Right lobe of liver (tissue), 6 donors: ENCODE measurements around the gene SENP7. TPM values are rescaled to one million over a fixed set of nuclear protein-coding genes. Genes with fewer than 3 reads are reported as not detected.

Experiments used
- ATAC-seq, 4 donors: fragments of 200-7000 bp; cut with Tn5 transposase; one replicate each; pipeline ENCODE4 v1.9.1; 2020; ENCODE audit warnings: mild to moderate bottlenecking in 4 of 4, moderate library complexity in 4 of 4
- DNase-seq, 3 donors: peaks; one replicate each; pipeline ENCODE4 v3.0.0-alpha.2; 2020
- H3K27ac ChIP-seq, 3 donors: fragments of 200-600 bp; one replicate each; pipeline ENCODE4 v1.8.0; 2022
- H3K27me3 ChIP-seq, 2 donors: fragments of 200-600 bp; one replicate each; pipeline ENCODE4 v1.8.0; 2022
- H3K36me3 ChIP-seq, 4 donors: fragments of 200-600 bp; sonication (generic) in 1 of 4; one replicate each; pipeline versions ENCODE4 v1.5.1 to v1.8.0; 2017 to 2022; ENCODE audit warnings: control low read depth in 1 of 4
- H3K4me1 ChIP-seq, 4 donors: fragments of 200-600 bp; sonication (generic) in 1 of 4; one replicate each; pipeline versions ENCODE4 v1.5.1 to v1.8.0; 2017 to 2022; ENCODE audit warnings: control low read depth in 1 of 4
- H3K4me3 ChIP-seq, 3 donors: fragments of 200-600 bp; one replicate each; pipeline ENCODE4 v1.8.0; 2022
- H3K9me3 ChIP-seq, 4 donors: fragments of 200-600 bp; sonication (generic) in 1 of 4; one replicate each; pipeline versions ENCODE4 v1.5.1 to v1.8.0; 2017 to 2022; ENCODE audit warnings: control low read depth in 1 of 4
- CTCF ChIP-seq, 4 donors: fragments of 200-600 bp in 3 of 4; fragments of 450-650 bp in 1 of 4; IDR thresholded peaks; one replicate each; pipeline versions ENCODE4 v1.5.1 to v1.8.0; 2016 to 2022; ENCODE audit warnings: antibody characterized with exemption in 4 of 4, mild to moderate bottlenecking in 2 of 4
- POLR2A ChIP-seq: fragments of 450-650 bp; IDR thresholded peaks from one replicate; pipeline ENCODE4 v1.6.1; 2017; ENCODE audit warnings: antibody characterized with exemption, mild to moderate bottlenecking
- WGBS: methylation state at CpG from one replicate; pipeline ENCODE4 v1.1.6; 2018; ENCODE audit warnings: low coverage, low lambda C conversion rate; ENCODE audit not compliant: insufficient coverage; ENCODE audit errors: missing lambda C conversion rate; 5-methylcytosine and 5-hydroxymethylcytosine counted together
- intact Hi-C, 2 donors: fragments of 100-400 bp; cut with DNase I; formaldehyde crosslinking; loops; one replicate each; pipeline versions ENCODE4 v1.11.2 to v1.14.1; 2022
- total RNA-seq, 6 experiments: library from RNA; depleted of rRNA in 2 of 6; stranded (reverse); fragments of >200 nt in 2 of 6; fragmentation: NEBNext Ultra II Directional in 3 of 6; extraction: Animal tissue kit (Norgen Biotek cat#: 25700) in 3 of 6; gene quantifications; one replicate each; pipeline versions ENCODE4 v1.1.0 to v1.2.4, GENCODE V29; 2016 to 2023
- donor health status: DM: no; HTN: yes; CAD: no.
- donor health status: DM: no; HTN: no; CAD: no.
- donor health status: DM: no; HTN: no; CAD: no.
- donor health status: DM: no; HTN: yes; CAD: no.
- donor health status: DM: no; HTN: yes; CAD: no.

Gene SENP7
- total RNA-seq, 6 experiments from 2014 or later = 3.8 to 7.2 (median 5.7) TPM

GRCh38 chr3:101377209-101377608, 135.8 kb downstream of the SENP7 start:
- 68% methylated on average over 4 of the region's 4 CpGs for WGBS
- Histone ChIP-seq H3K4me3 (no peak overlapping the region), H3K27ac (no peak overlapping the region), H3K4me1 (no peaks in the 10 kb centered on the region), H3K36me3 (no peaks in the 10 kb centered on the region), H3K9me3 (no peaks in the 10 kb centered on the region), H3K27me3 (no peaks in the 10 kb centered on the region)
- ATAC-seq (no peak), DNase-seq (no peak)
- intact Hi-C loops = no loop called here
- no peak for TF ChIP-seq POLR2A
- TF ChIP-seq CTCF (IDR thresholded peaks at IDR 0.05) = no peak

GRCh38 chr3:101375586-101375985, 137.4 kb downstream of the SENP7 start:
- ATAC-seq = no peak
- H3K9me3 ChIP-seq = no peaks in the 10 kb centered on the region
- intact Hi-C loops = no loop called here
- DNase-seq = no peak
- H3K4me3 ChIP-seq = no peak overlapping the region
- H3K27ac ChIP-seq = no peak overlapping the region
- no peaks in the 10 kb centered on the region for H3K36me3 ChIP-seq
- H3K4me1 ChIP-seq = no peaks in the 10 kb centered on the region
- no peaks in the 10 kb centered on the region for H3K27me3 ChIP-seq
- no peak for TF ChIP-seq CTCF (IDR thresholded peaks at IDR 0.05)
- TF ChIP-seq POLR2A = no peak

GRCh38 chr3:101362406-101362805, 150.6 kb downstream of the SENP7 start:
- no peak for TF ChIP-seq CTCF (IDR thresholded peaks at IDR 0.05)
- TF ChIP-seq POLR2A = no peak
- ATAC-seq = no peak
- WGBS = 100% methylated on average over 2 of the region's 2 CpGs

GRCh38 chr3:101351829-101352228, 161.2 kb downstream of the SENP7 start:
- Histone ChIP-seq H3K4me1 (no peaks in the 10 kb centered on the region), H3K36me3 (no peaks in the 10 kb centered on the region), H3K27me3 (no peaks in the 10 kb centered on the region), H3K4me3 (no peak overlapping the region), H3K27ac (no peak overlapping the region), H3K9me3 (no peaks in the 10 kb centered on the region)
- TF ChIP-seq CTCF (IDR thresholded peaks at IDR 0.05) (no peak), POLR2A (no peak)
- ATAC-seq (no peak), DNase-seq (no peak)
- 36% methylated on average over 1 of the region's 1 CpG for WGBS
- intact Hi-C loops = no loop called here

More at GRCh38 chr3:101362406-101362805, 150.6 kb downstream of the SENP7 start:
- H3K36me3 ChIP-seq = peaks cover 0 to 9% (median 0%) of the 10 kb centered on the region in 4 donors
- intact Hi-C loops = no loop called here
- peaks cover 0 to 14% (median 2%) of the 10 kb centered on the region in 4 donors for H3K9me3 ChIP-seq
- DNase-seq = no peak
- H3K27ac ChIP-seq = no peak overlapping the region
- H3K4me1 ChIP-seq = no peaks in the 10 kb centered on the region
- no peak overlapping the region for H3K4me3 ChIP-seq
- no peaks in the 10 kb centered on the region for H3K27me3 ChIP-seq

- intact Hi-C loops = no loop called here
- no peak for ATAC-seq
Measured at GRCh38 chr3:101340591-101340990, 172.4 kb downstream of the SENP7 start.

More at GRCh38 chr3:101340591-101340990, 172.4 kb downstream of the SENP7 start:
- Histone ChIP-seq H3K36me3 (no peaks in the 10 kb centered on the region), H3K9me3 (no peaks in the 10 kb centered on the region), H3K27me3 (no peaks in the 10 kb centered on the region), H3K4me1 (no peaks in the 10 kb centered on the region), H3K27ac (no peak overlapping the region), H3K4me3 (no peak overlapping the region)
- DNase-seq = no peak
- TF ChIP-seq CTCF (IDR thresholded peaks at IDR 0.05) (no peak), POLR2A (no peak)
- WGBS = 65% methylated on average over 2 of the region's 2 CpGs
